ACHN (cell line): ENCODE results near the gene EIF4A3.

ENCODE experiments used
- DNase-seq: peaks from one replicate; pipeline ENCODE4 v3.0.0-alpha.2; 2015
- in situ Hi-C: cut with HindIII; loops from 2 replicates; pipeline ENCODE4 v1.10.0; 2017; ENCODE audit warnings: low sequenced_read_pairs, low pct_ligation_motif_present, low pct_unique_long_range_greater_than_20kb

Gene EIF4A3

GRCh38 chr17:80118601-80119270 lies 28.2 kb downstream of the EIF4A3 start:
- DNase-seq = no peak
- in situ Hi-C loops = no loop called here

- in situ Hi-C loops = no loop called here
- DNase-seq = no peak
Observed at GRCh38 chr17:80117491-80118401, 29.2 kb downstream of the EIF4A3 start.

DNA sequence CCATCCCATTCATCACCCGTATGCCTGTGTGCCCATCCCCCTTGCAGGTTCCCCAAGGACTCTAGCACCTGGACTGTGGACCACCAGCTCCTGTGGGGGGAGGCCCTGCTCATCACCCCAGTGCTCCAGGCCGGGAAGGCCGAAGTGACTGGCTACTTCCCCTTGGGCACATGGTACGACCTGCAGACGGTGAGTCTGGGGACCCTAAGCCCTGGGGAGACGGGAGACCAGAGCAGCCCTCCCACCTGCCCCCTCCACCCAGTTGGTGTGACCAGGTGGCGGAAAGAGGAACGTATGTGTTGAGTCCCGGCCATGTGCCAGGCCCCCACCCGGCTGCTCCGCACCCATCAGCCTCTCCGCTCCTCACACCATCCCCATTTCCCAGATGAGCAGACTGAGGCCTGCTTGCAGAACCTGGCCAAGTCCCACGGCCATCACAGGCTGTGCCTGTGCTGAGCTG lies 30.0 kb downstream of the EIF4A3 start:
- DNase-seq = no peak
- in situ Hi-C loops = no loop called here

GRCh38 chr17:80116276-80116920 lies 30.5 kb downstream of the EIF4A3 start:
- no peak for DNase-seq
- in situ Hi-C loops = no loop called here

- DNase-seq = no peak
- in situ Hi-C loops = no loop called here
Observed at GRCh38 chr17:80115159-80115558, 31.8 kb downstream of the EIF4A3 start.

- no peak for DNase-seq
Observed at GRCh38 chr17:80114758-80115157, 32.2 kb downstream of the EIF4A3 start.

GRCh38 chr17:80113033-80113484 lies 33.9 kb downstream of the EIF4A3 start:
- no peak for DNase-seq
- in situ Hi-C loops = no loop called here

More at GRCh38 chr17:80114758-80115157, 32.2 kb downstream of the EIF4A3 start:
- in situ Hi-C loops = no loop called here

DNA sequence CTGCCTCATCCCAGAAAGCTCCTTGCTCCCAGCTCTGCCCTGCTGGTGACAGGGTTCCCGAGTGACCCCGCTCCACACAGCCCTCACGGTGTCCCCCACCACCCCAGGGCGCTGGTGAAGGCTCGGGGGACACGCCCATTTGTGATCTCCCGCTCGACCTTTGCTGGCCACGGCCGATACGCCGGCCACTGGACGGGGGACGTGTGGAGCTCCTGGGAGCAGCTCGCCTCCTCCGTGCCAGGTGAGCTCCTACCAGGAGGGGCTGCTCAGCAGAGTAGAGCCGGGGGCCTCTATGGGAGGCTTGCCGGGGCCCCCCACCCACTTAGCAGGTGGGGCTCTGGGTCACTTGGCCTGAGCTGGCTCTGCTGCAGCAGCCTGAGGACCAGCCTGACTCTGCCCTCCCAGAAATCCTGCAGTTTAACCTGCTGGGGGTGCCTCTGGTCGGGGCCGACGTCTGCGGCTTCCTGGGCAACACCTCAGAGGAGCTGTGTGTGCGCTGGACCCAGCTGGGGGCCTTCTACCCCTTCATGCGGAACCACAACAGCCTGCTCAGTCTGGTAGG lies 34.4 kb downstream of the EIF4A3 start:
- DNase-seq = no peak
- in situ Hi-C loops = no loop called here

GRCh38 chr17:80111702-80112470 lies 35.0 kb downstream of the EIF4A3 start:
- DNase-seq = no peak
- in situ Hi-C loops = no loop called here

DNA sequence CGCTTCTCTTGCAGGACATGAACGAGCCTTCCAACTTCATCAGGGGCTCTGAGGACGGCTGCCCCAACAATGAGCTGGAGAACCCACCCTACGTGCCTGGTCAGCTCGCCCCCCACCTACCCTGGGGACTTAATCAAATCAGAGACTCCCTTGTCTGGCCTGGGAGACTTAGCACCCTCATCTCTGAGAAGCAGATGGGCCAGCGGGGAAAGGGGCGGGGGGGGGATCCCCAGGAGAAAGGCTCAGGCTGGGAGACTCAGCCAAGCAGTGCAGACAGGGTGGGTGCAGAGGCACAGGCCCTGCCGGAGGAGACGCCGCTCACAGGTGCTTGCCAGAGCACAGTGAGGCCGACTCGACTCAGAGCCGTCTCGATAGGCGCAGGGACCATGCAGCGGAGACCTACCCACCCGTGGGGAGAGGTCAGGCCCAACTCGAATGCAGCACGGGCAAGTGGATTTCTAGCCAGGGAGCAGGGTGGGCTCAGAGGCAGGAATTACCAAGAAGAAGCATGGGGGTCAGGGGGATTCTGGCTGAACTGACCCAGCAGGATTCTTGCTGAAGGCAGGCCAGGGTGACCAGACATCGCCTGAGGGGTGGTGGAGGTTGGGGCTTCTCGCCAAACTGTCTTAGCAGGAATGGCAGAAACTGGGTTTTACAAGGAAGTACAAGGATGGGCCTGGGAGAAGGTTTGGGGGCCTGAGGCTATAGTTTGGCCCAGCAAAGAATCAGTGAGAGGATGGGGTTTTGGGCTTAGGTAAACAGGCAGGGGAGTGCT lies 35.8 kb downstream of the EIF4A3 start:
- in situ Hi-C loops = no loop called here
- no peak for DNase-seq

DNA sequence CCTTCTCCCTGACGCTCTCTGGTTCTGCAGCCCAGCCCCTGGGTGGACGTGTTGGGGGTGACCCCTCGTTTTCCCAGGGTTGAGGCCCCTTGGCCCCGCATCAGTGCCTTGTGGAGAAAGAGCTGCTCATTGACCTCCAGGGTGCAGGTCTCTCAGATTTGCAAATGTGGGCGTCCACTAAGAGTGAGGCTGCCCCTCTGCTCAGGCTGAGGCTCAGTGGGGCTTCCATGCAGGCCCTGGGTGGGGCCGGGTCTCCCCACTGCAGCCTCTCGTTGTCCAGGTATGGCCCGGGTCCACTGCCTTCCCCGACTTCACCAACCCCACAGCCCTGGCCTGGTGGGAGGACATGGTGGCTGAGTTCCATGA lies 36.5 kb downstream of the EIF4A3 start:
- in situ Hi-C loops = no loop called here
- no peak for DNase-seq

DNA sequence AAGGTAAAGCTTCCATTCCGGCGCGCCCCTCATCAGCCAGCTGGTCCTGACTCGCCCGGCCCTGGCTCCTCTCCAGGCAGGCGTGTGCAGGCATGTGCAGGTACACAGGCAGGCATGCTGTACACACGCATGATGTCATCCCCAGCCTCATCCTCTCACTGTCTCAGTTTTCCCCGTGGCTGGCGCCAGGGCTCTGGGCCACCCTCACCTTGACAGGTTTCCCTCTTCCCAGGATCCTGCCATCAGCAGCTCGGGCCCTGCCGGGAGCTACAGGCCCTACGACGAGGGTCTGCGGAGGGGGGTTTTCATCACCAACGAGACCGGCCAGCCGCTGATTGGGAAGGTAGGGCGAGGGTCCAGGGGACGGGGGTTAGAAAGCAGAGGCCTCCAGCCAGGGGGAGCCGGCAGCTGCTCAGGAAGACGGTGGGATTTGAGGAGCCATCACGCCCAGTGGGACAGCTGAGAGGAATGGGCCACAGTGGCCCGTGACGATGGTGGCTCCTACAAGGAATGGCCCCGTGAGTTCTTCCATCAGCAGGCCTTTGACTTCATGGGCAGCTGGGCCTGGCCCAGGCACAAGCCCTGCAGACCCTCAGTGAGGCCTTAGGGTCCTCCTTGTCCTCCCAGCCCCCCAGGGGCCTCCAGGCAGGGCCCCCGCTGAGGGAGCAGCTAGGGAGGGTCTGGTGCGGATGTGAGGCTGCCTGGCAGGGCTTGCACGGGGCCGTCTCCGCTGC lies 37.0 kb downstream of the EIF4A3 start:
- in situ Hi-C loops = no loop called here
- no peak for DNase-seq

DNA sequence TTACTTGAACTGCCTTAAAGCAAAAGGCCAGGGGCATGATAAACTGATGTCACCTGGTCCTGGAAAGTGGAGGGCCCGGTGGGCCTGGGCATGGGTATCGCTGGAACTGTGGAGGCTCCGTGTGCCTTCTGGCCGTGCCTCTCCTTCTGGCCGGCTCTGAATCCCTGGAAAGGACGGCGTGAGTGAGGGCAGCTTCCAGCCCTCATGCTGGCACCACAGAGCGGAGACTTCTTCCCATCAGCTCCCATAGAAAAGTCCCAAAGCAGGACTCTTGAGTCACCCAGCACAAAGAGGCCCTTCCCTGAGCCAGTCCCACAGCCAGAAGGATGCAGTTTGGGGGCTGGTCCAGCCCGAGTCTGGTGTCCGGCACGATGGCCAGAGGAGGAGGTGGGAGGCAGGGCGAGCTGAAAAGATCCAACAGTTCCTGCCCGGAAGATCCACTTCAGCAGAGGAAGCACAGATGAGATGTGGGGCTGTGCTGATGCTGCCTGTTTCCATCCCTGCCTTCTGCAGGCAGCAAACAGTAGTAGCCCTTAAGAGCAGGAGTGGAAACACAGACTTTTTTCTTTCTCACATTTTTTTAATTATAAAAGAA lies 37.8 kb downstream of the EIF4A3 start:
- in situ Hi-C loops = no loop called here
- DNase-seq = no peak

- DNase-seq = no peak
- in situ Hi-C loops = no loop called here
Observed at GRCh38 chr17:80108036-80108971, 38.6 kb downstream of the EIF4A3 start.

DNA sequence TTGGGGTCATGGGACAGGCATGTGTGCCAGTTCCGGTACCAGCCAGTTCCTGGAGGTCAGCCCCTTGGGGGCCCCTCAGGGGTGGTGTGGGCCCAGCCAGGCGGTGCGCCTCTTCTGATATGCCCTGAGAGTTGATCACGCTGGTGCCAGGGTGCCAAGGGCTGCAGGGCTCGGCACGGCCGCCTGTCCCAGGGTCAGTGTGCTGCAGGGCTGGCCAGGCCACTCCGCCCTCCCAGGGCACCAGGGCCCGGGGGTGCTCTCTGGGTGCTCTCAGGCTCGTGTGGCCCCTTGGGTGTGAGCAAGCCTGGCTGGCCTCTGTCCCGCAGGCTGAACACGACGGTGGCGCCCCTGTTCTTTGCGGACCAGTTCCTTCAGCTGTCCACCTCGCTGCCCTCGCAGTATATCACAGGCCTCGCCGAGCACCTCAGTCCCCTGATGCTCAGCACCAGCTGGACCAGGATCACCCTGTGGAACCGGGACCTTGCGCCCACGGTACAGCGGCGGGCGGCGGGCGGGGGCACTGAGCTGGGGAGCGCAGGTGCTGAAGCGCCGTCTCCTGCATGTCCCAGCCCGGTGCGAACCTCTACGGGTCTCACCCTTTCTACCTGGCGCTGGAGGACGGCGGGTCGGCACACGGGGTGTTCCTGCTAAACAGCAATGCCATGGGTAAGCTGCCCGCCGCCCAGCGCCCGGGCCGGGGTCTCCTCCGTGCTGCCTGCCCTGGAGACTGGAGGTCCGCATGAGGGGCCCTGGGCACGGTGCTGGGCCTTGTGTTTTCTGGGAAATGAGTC lies 39.5 kb downstream of the EIF4A3 start:
- DNase-seq = no peak
- in situ Hi-C loops = no loop called here
